Spinal cord (tissue), 10 donors: Measurements from ENCODE around the gene CIBAR2. TPM values are rescaled to one million over a fixed set of nuclear protein-coding genes. Genes with fewer than 3 reads are reported as not detected.

Source experiments
- DNase-seq, 6 donors: peaks; one replicate each; pipeline versions ENCODE4 v3.0.0 to v3.0.0-alpha.2; 2013 to 2015; ENCODE audit warnings: low spot score in 6 of 6, low read depth in 4 of 6
- H3K27ac ChIP-seq: one replicate; pipeline ENCODE4 v1.5.1; 2013; ENCODE audit warnings: low read depth, low read length, control low read depth
- H3K27me3 ChIP-seq: one replicate; pipeline ENCODE4 v1.6.1; 2013; ENCODE audit warnings: low read length; ENCODE audit not compliant: control insufficient read depth, insufficient read depth
- H3K36me3 ChIP-seq: one replicate; pipeline ENCODE4 v1.6.1; 2013; ENCODE audit warnings: low read length; ENCODE audit not compliant: control insufficient read depth, insufficient read depth
- H3K4me1 ChIP-seq: one replicate; pipeline ENCODE4 v1.6.1; 2013; ENCODE audit warnings: low read length; ENCODE audit not compliant: control insufficient read depth, insufficient read depth
- H3K4me3 ChIP-seq: one replicate; pipeline ENCODE4 v1.5.1; 2013; ENCODE audit warnings: low read depth, low read length, control low read depth
- H3K9me3 ChIP-seq: one replicate; pipeline ENCODE4 v1.6.1; 2013; ENCODE audit warnings: low read length; ENCODE audit not compliant: control insufficient read depth, insufficient read depth
- WGBS: methylation state at CpG from one replicate; pipeline ENCODE4 v1.1.5; 2013; ENCODE audit warnings: missing lambda C conversion rate; ENCODE audit not compliant: insufficient coverage; 5-methylcytosine and 5-hydroxymethylcytosine counted together
- polyA plus RNA-seq, 2 donors: library from polyadenylated mRNA; unstranded; fragments of 120-200 nt; gene quantifications; one replicate each; pipeline ENCODE4 v1.2.1, GENCODE V29; 2013; ENCODE audit not compliant: insufficient read length in 2 of 2
- total RNA-seq, 2 donors: library from RNA; depleted of rRNA in 1 of 2; stranded (reverse); fragments of 120-200 nt in 1 of 2; fragments of >200 nt in 1 of 2; gene quantifications; one replicate each; pipeline versions ENCODE4 v1.2.3 to v1.2.4, GENCODE V29; 2013 to 2014
- donor health status: healthy.

CIBAR2 gene
- total and polyA plus RNA-seq, 4 donors = 0.69 to 6.8 (median 3.2) TPM

DNA sequence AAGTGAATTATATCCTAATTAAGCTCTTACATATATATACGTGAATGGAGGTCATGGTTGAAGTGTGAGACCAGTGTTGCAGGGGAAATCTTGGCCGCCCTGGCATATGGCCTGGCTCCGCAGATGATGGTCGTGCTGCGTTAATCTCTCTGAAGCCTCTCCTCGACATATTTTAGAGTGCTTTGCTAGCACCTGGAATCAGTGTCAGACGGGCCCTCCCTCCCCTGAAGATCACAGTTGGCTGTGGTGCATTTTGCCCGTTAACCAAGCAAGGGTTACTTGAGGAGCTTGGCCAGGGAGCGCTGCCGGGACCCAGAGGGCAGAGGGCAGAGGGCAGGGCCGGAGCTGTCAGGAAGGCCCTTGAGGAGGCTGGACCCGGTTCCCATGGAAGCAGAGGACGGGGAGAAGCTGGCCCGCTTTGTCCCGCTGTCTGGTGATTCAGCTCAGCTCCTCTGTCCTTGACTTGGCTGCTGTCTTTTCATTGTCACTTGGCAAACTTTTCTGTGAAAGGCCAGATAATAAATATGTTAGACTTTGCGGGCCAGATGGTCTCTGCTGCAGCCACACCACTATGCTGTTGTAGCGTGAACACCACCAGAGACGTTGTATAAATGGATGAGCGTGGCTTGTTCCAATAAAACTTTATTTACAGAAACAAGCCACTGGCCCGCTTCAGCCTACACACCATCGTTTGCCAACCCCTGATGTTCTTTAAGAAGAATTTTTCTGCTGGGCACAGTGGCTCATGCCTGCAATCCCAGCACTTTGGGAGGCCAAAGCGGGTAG, 32.3 kb downstream of the CIBAR2 start:
- Histone ChIP-seq H3K27ac (no peak overlapping the region), H3K4me1 (peaks cover 31% of the 10 kb centered on the region), H3K4me3 (no peak overlapping the region), H3K9me3 (no peaks in the 10 kb centered on the region), H3K27me3 (no peaks in the 10 kb centered on the region), H3K36me3 (peaks cover 75% of the 10 kb centered on the region)
- no peak for DNase-seq
- 71% methylated on average over 15 of the region's 22 CpGs for WGBS

DNA sequence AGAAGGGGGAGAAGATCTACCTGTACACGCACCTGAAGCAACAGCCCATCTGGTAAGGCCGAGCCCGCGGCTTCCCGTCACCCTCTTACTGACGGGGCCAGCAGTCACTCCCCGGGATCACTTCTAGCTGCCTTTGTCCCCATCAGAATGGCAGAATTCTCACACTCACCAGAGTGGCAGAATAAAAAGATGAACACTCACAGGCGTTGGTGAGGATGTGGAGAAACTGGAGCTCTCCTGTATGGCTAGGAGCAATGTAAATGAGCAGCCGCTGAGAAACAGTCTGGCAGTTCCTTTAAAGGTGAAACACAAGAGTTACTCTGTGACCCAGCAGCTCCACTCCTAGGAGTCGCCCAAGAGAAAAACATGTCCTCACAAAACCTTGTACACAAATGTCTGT, 33.3 kb downstream of the CIBAR2 start:
- Histone ChIP-seq H3K36me3 (peaks cover 75% of the 10 kb centered on the region), H3K27ac (no peak overlapping the region), H3K27me3 (no peaks in the 10 kb centered on the region), H3K4me1 (peaks cover 29% of the 10 kb centered on the region), H3K9me3 (no peaks in the 10 kb centered on the region), H3K4me3 (no peak overlapping the region)
- DNase-seq = no peak
- 92% methylated on average over 8 of the region's 10 CpGs for WGBS

DNA sequence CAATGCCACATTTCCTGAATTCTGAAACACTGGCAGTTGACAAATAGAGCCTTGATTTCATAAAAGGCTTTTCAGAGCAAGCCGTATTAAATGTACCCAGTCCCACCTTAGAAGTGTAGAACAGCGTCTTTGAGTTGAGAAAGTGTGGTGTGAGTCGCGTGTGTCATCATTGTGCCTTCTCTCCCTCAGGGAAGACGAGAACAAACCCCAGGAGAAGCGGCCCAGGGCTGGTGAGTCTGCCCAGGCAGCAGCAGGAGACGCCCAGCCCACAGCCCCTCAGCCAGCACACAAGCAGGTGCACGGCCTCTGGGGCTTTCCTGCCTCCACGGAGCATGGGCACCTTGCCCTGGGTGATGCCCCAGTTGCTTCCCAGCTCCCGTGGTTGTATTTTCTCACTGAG, 34.0 kb downstream of the CIBAR2 start:
- peaks cover 82% of the 10 kb centered on the region for H3K36me3 ChIP-seq
- no peaks in the 10 kb centered on the region for H3K27me3 ChIP-seq
- WGBS = 85% methylated on average over 9 of the region's 10 CpGs
- no peak overlapping the region for H3K27ac ChIP-seq
- H3K4me1 ChIP-seq = peaks cover 25% of the 10 kb centered on the region
- no peak for DNase-seq
- H3K4me3 ChIP-seq = no peak overlapping the region
- no peaks in the 10 kb centered on the region for H3K9me3 ChIP-seq

DNA sequence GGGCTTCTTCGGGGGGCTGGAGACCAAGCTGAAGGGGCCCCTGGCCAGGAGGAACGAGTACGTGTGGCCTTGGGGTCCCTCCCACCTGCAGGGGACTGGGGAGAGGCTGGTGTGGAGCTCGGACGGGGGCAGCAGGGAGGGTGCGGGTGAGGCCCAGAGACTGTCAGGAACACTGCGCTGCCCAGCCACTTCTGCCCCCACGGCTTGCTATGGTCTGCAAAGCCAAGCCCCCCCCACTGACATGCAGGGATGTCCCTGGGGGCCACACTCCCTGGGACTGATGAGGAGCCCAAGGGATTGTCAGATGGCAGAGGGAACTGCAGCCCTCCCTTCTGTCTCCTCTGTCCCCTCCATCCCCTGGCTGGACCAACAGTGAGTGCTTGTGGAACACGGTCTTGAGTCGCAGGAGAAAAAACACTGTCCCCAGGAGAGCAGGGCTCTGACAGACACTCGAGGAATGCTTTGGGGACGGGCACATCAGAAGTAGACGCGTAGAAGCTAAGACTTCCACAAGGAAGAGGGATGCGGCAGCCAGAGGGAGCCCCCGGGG, 34.6 kb downstream of the CIBAR2 start:
- H3K36me3 ChIP-seq = peaks cover 84% of the 10 kb centered on the region
- DNase-seq = no peak
- no peak overlapping the region for H3K27ac ChIP-seq
- WGBS = 85% methylated on average over 13 of the region's 16 CpGs
- H3K4me3 ChIP-seq = no peak overlapping the region
- H3K4me1 ChIP-seq = peaks cover 25% of the 10 kb centered on the region
- H3K9me3 ChIP-seq = no peaks in the 10 kb centered on the region
- H3K27me3 ChIP-seq = no peaks in the 10 kb centered on the region

DNA sequence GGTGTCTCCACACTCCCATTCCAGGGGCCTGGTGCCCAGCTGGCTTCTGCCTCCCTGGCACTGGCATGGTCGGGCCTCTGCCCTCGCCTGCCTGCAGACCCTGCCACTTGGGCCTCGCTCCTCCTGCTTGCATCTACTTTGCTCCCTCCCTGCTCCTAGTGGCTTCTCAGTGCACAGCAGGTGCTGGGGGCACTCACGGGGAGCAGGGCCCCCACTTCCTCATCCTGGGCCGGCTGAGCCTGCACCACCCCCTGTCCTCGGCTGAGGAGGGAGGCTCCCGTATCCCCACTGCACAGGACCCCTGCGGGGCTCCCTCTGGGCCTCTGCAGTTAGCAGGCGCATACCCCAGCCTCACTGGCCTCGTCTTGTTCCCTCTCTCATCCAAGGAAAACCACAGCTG, 35.2 kb downstream of the CIBAR2 start:
- DNase-seq = no peak
- H3K9me3 ChIP-seq = no peaks in the 10 kb centered on the region
- H3K4me1 ChIP-seq = peaks cover 22% of the 10 kb centered on the region
- H3K27me3 ChIP-seq = no peaks in the 10 kb centered on the region
- no peak overlapping the region for H3K27ac ChIP-seq
- H3K36me3 ChIP-seq = peaks cover 82% of the 10 kb centered on the region
- no peak overlapping the region for H3K4me3 ChIP-seq
- WGBS = 71% methylated on average over 10 of the region's 10 CpGs

DNA sequence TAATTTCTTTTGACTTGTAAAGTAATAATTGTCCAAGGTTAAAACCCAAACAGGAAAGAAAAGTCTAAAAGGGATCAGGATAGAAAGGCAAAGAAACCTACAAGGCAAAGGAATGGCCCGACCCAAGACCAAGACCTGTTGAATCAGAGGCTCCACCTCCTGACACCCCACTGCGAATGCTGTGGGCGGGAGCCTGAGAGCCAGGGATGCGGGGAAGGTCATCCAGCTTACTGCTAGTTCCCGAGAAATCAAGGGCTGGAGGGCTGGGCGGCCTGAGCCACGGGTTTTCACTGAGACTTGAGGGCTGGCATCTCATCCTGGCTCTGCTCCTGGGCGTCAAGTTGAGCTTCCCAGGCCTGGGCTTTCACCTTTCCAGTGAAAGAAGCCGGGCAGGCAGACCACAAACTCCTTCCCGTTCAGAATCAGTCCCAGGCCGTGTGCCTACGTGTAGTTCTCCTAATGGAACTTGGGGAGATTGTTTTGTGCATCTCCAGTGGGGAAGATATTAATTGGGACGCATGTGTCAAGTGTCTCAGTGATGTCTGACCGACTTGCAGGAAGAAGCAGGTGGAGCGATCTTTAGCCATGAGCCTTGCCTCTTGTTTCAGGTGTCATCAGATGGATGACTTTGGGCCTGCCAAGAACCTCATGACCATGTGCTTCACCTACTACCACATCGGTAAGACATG, 36.9 kb downstream of the CIBAR2 start:
- Histone ChIP-seq H3K27me3 (no peaks in the 10 kb centered on the region), H3K27ac (no peak overlapping the region), H3K36me3 (peaks cover 77% of the 10 kb centered on the region), H3K4me3 (no peak overlapping the region), H3K9me3 (no peaks in the 10 kb centered on the region), H3K4me1 (peaks cover 10% of the 10 kb centered on the region)
- WGBS = 69% methylated on average over 15 of the region's 16 CpGs
- no peak for DNase-seq

DNA sequence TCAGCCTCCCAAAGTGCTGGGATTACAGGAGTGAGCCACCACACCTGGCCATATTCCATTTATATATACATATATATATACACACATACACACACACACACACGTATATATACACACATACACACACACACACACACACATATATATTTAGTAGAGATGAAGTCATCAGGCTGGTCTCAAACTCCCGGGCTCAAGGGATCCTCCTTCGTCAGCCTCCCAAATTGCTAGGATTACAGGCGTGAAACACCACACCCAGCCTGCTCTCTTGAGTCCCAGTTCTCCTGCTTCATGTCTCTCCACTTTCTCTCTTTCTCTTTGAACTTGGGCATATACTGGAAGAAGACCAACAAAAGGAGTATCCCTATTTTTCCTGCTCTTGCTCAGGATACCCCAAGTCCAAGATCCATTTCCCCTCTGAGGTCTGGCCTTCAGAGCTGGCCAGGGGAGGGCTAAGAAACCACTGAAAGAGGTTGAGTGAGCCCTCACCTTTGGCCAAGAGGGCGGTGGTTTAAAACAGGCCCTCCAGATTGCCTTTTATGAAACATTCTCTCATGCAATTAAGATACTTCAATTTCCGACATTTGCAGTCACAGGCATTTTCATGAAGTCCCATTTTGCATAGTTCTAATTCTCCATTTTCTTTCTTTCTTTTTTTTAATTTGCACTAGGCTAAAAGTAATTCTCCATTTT, 37.9 kb downstream of the CIBAR2 start:
- WGBS = 97% methylated on average over 4 of the region's 6 CpGs
- Histone ChIP-seq H3K27ac (no peak overlapping the region), H3K27me3 (no peaks in the 10 kb centered on the region), H3K4me3 (no peak overlapping the region), H3K9me3 (no peaks in the 10 kb centered on the region), H3K4me1 (peaks cover 10% of the 10 kb centered on the region), H3K36me3 (peaks cover 74% of the 10 kb centered on the region)
- DNase-seq = no peak

DNA sequence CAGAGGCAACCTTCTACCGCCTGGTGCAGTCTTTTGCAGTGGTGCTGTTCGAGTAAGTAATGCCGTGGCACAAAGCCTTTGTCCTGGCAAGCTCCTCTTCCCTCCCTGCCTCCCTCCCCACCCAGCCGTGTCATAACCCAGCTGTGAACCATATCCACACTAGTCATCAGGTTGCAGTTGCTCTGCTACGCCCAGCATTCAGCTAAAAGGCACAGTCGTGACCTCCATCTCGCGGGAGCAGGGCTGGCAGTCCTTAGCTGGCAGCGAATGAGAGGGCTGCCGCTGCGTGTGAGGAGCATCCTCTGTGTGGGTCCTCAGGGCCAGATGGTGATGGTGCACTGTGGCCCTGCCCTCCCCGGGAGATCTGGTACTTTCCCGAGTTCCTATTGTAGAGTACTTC, 39.3 kb downstream of the CIBAR2 start:
- H3K27me3 ChIP-seq = no peaks in the 10 kb centered on the region
- peaks cover 10% of the 10 kb centered on the region for H3K4me1 ChIP-seq
- no peaks in the 10 kb centered on the region for H3K9me3 ChIP-seq
- H3K36me3 ChIP-seq = peaks cover 71% of the 10 kb centered on the region
- WGBS = 57% methylated on average over 11 of the region's 13 CpGs
- DNase-seq = no peak
- no peak overlapping the region for H3K4me3 ChIP-seq
- H3K27ac ChIP-seq = no peak overlapping the region

DNA sequence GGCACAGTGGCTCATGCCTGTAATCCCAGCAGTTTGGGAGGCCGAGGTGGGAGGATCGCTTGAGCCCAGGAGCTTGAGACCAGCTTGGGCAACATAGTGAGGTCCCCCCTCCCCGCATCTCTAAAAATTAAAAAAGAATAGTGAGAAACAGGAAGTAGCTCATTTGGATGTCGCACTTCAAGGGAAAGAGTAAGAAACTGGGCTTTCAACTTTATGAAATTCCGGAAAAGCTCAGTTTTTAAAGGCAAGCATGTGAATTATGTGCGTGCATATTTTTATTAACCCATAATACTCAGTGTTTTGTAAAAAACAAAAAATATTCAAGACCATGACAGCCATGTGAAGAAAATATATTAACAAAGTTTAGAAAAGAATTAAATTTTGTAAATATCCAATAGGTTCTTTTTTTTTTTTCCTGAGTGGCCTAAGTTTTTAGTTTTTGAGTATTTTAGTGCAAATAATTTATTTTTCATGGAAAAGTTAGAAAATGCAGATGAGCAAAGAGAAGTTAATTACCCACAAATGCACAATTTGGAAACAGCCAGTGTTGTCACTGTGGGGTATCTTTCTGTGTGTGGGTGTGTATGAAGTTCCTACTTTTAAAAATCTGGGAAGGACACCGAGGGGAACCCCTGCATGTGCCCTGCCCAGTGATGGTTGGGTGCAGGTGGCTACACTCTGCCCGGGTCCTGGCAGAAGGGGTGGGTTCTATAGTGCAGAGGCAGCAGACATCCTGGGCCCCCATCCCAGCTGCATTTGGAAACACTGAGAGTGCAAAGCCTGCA, 40.0 kb downstream of the CIBAR2 start:
- no peaks in the 10 kb centered on the region for H3K9me3 ChIP-seq

More for the DNA sequence above, 40.0 kb downstream of the CIBAR2 start:
- WGBS = 90% methylated on average over 3 of the region's 8 CpGs
- no peaks in the 10 kb centered on the region for H3K27me3 ChIP-seq
- H3K4me3 ChIP-seq = no peak overlapping the region
- no peak for DNase-seq
- peaks cover 10% of the 10 kb centered on the region for H3K4me1 ChIP-seq
- peaks cover 71% of the 10 kb centered on the region for H3K36me3 ChIP-seq
- no peak overlapping the region for H3K27ac ChIP-seq
